Chondrocyte (in vitro differentiated cells): ENCODE measurements around the gene IL1RAPL1. TPM values are rescaled to one million over a fixed set of nuclear protein-coding genes. Genes with fewer than 3 reads are reported as not detected.

ENCODE experiments used
- DNase-seq: peaks from one replicate; pipeline ENCODE4 v3.0.0; 2021; ENCODE audit warnings: mixed read lengths, low spot score
- H3K27ac Mint-ChIP-seq: one replicate; pipeline ENCODE4 v1.8.0; 2021; ENCODE audit warnings: mild to moderate bottlenecking, moderate library complexity, mixed read lengths; ENCODE audit not compliant: unreplicated experiment
- H3K27me3 Mint-ChIP-seq: 2 replicates; pipeline ENCODE4 v1.8.0; 2021; ENCODE audit warnings: low read depth, mixed read lengths
- H3K36me3 Mint-ChIP-seq: 2 replicates; pipeline ENCODE4 v1.8.0; 2021; ENCODE audit warnings: low read depth, mixed read lengths
- H3K4me1 Mint-ChIP-seq: 2 replicates; pipeline ENCODE4 v1.8.0; 2021; ENCODE audit warnings: low read depth, mild to moderate bottlenecking, mixed read lengths
- H3K4me3 Mint-ChIP-seq: one replicate; pipeline ENCODE4 v1.8.0; 2021; ENCODE audit warnings: mild to moderate bottlenecking, moderate library complexity, mixed read lengths; ENCODE audit not compliant: unreplicated experiment
- H3K9me3 Mint-ChIP-seq: 2 replicates; pipeline ENCODE4 v1.8.0; 2021; ENCODE audit warnings: low read depth, mixed read lengths
- total RNA-seq: library from RNA; stranded (reverse); gene quantifications from 3 replicates; pipeline ENCODE4 v1.2.1, GENCODE V29; 2021
- TF ChIP-seq, protein P1 (sequence below): fragments of 200-600 bp; sonication (generic); IDR thresholded peaks from 2 replicates; pipeline ENCODE4 v1.5.0; 2021; ENCODE audit warnings: antibody characterized with exemption, mild to moderate bottlenecking, moderate library complexity

IL1RAPL1 gene
- total RNA-seq, 1 donor from 2014 or later = not detected

DNA sequence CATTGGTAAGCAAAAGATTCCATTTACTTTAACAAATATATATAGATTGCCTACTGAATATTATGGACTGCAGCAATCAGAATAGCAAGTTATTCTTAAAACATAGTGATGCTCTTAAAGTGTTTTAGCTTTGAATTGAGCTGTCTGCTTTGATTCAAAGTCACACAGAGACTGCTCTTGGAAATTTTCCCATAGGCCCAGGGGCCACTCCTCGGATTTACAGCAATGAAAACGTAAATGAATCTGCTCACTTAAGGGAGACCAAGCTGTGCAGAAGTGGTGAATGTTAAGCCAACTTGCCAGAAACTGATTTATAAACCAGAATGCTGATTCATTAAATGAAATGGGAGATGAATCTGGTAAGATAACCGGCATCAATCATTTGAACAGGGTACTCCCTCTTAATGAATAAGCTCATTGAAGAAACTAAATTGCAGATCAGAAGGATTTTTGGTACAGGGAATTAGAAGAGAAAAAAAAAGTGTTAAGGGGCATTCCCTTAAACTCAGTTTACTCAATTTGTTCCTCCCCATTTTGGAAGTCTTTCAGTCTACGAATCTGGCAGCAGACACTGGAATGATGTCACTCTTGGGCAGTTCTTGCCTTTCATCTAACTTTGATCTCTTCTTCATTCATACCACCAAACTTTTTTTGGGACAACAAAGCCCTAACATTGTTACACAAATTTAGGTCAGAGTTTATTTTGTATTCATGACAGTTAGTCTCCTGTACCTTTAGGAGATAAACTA lies 1264.8 kb downstream of the IL1RAPL1 start:
- peaks cover 8% of the 10 kb centered on the region for H3K27me3 Mint-ChIP-seq
- no peak for DNase-seq
- H3K4me1 Mint-ChIP-seq = no peaks in the 10 kb centered on the region
- H3K9me3 Mint-ChIP-seq = no peaks in the 10 kb centered on the region
- TF ChIP-seq, protein P1, sequence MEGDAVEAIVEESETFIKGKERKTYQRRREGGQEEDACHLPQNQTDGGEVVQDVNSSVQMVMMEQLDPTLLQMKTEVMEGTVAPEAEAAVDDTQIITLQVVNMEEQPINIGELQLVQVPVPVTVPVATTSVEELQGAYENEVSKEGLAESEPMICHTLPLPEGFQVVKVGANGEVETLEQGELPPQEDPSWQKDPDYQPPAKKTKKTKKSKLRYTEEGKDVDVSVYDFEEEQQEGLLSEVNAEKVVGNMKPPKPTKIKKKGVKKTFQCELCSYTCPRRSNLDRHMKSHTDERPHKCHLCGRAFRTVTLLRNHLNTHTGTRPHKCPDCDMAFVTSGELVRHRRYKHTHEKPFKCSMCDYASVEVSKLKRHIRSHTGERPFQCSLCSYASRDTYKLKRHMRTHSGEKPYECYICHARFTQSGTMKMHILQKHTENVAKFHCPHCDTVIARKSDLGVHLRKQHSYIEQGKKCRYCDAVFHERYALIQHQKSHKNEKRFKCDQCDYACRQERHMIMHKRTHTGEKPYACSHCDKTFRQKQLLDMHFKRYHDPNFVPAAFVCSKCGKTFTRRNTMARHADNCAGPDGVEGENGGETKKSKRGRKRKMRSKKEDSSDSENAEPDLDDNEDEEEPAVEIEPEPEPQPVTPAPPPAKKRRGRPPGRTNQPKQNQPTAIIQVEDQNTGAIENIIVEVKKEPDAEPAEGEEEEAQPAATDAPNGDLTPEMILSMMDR = no peak
- H3K4me3 Mint-ChIP-seq = no peak overlapping the region
- no peaks in the 10 kb centered on the region for H3K36me3 Mint-ChIP-seq
- no peak overlapping the region for H3K27ac Mint-ChIP-seq

DNA sequence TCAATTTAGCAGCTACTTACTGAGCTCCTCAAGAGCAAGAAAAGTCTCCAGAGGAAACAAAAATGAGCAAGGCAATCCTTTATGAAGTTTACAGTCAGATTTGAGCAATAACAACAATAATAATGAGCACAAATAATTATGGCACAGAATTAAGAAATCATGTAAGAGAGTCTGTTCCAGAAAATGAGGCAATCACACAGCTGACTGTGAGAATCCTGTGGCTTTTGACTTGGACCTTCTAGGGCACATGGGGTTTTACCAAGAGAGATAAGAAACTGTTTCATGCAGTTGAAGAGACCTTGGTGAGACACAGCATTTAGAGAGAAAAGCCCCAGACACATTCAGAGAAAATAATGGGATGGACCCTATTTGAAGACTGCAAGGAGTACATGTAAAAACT lies 1265.5 kb downstream of the IL1RAPL1 start:
- no peaks in the 10 kb centered on the region for H3K4me1 Mint-ChIP-seq
- peaks cover 8% of the 10 kb centered on the region for H3K27me3 Mint-ChIP-seq
- no peaks in the 10 kb centered on the region for H3K36me3 Mint-ChIP-seq
- H3K27ac Mint-ChIP-seq = no peak overlapping the region
- TF ChIP-seq, protein P1 = no peak
- no peaks in the 10 kb centered on the region for H3K9me3 Mint-ChIP-seq
- no peak overlapping the region for H3K4me3 Mint-ChIP-seq
- no peak for DNase-seq

DNA sequence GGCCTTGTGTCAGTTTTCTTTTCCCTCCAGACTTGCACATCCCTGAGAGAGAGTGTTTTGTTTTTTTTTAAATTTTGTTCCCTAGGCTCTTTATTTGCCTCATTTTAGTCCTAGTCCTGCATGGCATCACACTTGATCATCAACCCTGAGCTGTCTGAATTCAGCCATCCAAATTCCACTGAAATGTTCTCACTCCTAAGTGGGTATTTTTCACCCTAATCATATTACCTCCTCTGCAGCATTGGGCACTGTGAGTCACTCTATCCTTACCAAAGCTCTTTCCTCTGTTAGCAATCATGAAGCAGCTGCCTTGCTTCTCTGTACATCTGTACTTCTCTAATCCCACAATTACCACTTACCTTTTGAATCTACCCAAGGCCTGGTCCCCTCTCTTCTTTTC lies 1271.5 kb downstream of the IL1RAPL1 start:
- TF ChIP-seq, protein P1 = no peak
- H3K27me3 Mint-ChIP-seq = peaks cover 3% of the 10 kb centered on the region
- H3K4me1 Mint-ChIP-seq = no peaks in the 10 kb centered on the region
- no peaks in the 10 kb centered on the region for H3K36me3 Mint-ChIP-seq
- DNase-seq = no peak
- no peak overlapping the region for H3K4me3 Mint-ChIP-seq
- H3K27ac Mint-ChIP-seq = no peak overlapping the region
- H3K9me3 Mint-ChIP-seq = no peaks in the 10 kb centered on the region

DNA sequence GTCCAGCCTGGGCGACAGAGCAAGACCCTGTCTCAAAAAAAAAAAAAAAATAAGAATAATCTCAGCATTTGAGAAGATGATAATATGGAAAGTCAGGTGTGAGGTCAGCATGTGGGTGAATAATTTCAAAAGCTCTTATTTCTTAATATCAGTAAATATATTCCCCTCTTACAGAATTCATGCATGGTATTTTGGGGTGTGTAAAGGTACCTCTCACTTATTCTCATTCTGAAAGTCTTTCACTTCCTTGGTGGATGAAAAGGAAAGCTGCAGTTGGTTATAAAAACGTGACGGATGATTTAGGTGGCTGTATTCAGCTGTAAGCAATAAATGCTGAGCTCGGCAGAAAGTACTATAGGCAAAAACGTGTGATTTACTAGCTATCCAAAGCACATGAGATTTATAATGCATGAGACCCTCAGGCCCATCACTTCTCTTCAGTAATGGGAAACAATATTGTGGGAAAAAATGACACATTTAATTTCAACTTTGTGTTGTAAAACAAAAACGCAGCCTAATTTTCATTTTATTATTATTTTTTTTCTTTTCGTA lies 1275.0 kb downstream of the IL1RAPL1 start:
- no peaks in the 10 kb centered on the region for H3K4me1 Mint-ChIP-seq
- H3K27ac Mint-ChIP-seq = no peak overlapping the region
- no peaks in the 10 kb centered on the region for H3K9me3 Mint-ChIP-seq
- DNase-seq = no peak
- TF ChIP-seq, protein P1 = no peak
- H3K36me3 Mint-ChIP-seq = no peaks in the 10 kb centered on the region
- no peaks in the 10 kb centered on the region for H3K27me3 Mint-ChIP-seq
- no peak overlapping the region for H3K4me3 Mint-ChIP-seq

DNA sequence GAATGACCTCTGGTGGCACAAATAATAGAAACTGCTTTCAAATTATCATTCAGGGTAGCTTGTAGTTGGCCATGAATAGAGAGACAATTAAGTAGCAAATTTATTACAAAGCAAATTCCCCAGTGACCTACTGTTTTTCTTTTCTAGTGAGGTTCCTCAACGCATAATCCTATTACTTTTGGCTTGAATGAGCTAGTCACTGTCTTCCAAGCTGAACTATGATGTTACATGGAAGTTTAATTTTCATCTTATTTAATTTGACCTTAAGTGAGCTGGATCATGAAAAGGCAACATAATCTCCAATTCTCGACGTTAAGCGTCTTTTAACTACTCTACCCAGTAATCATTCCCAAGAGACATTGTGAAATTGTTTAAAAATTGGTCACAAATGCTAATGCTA lies 1280.7 kb downstream of the IL1RAPL1 start:
- TF ChIP-seq, protein P1 = no peak
- Mint-ChIP-seq H3K4me3 (no peak overlapping the region), H3K4me1 (no peaks in the 10 kb centered on the region), H3K27me3 (no peaks in the 10 kb centered on the region), H3K36me3 (no peaks in the 10 kb centered on the region), H3K27ac (no peak overlapping the region), H3K9me3 (no peaks in the 10 kb centered on the region)
- DNase-seq = no peak
